GM12878 (cell line): ENCODE measurements around the gene DNAH3. TPM values are rescaled to one million over a fixed set of nuclear protein-coding genes. Genes with fewer than 3 reads are reported as not detected.

Experiments used
- ATAC-seq: fragments of 200-7000 bp; cut with Tn5 transposase; 3 replicates; pipeline ENCODE4 v1.9.1; 2020; ENCODE audit warnings: mild to moderate bottlenecking, moderate library complexity
- BruUV-seq: library from RNA; stranded (reverse); fragments of 400-500 nt; replicated peaks from 2 replicates; lab custom pipeline; 2021; lab: Mats Ljungman, UMichigan
- CTCF ChIA-PET: fragments of 300-600 bp; sonication (Branson Sonifier 250); formaldehyde crosslinking; extraction: SDS; loops from one replicate; lab custom pipeline; 2021; ENCODE audit warnings: inconsistent platforms; lab: Yijun Ruan, JAX
- POLR2A ChIA-PET: fragments of 350-600 bp; formaldehyde crosslinking; extraction: SDS; loops from one replicate; lab custom pipeline; 2021; ENCODE audit warnings: inconsistent platforms; lab: Charles Lee
- RAD21 ChIA-PET: fragments of 300-600 bp; sonication (Branson Sonifier 250); formaldehyde crosslinking; loops from one replicate; lab custom pipeline; 2023; ENCODE audit warnings: antibody characterized with exemption; ENCODE audit not compliant: unreplicated experiment; lab: Charles Lee
- SMC1A ChIA-PET: fragments of 300-600 bp; sonication (Branson Sonifier 250); formaldehyde crosslinking; loops from one replicate; lab custom pipeline; 2023; ENCODE audit not compliant: unreplicated experiment, uncharacterized antibody; lab: Charles Lee
- DNase-seq: peaks from one replicate; pipeline ENCODE4 v3.0.0-alpha.2; 2011; ENCODE audit warnings: low read depth, low spot score
- FAIRE-seq: peaks from 3 replicates; lab custom pipeline; 2011; peaks lifted over from hg19 to GRCh38; lab: Jason Lieb, UNC
- H2AFZ ChIP-seq: 2 replicates; pipeline ENCODE4 v1.6.0; 2011; ENCODE audit warnings: low read depth, low read length, control low read depth; ENCODE audit not compliant: control insufficient read depth
- H3K27ac ChIP-seq: 2 replicates; pipeline ENCODE4 v1.5.1; 2011; ENCODE audit warnings: control low read depth; ENCODE audit not compliant: control insufficient read depth, insufficient read depth
- H3K27me3 ChIP-seq, 2 experiments: replicated peaks in 1 of 2; 2 replicates each; pipeline versions ENCODE4 v1.6.0 to v1.6.1; 2011; ENCODE audit warnings: low read length in 1 of 2; ENCODE audit not compliant: control insufficient read depth in 2 of 2, insufficient read depth in 2 of 2
- H3K36me3 ChIP-seq, 2 experiments: 2 replicates each; pipeline ENCODE4 v1.5.1; 2011; ENCODE audit warnings: low read length in 1 of 2; ENCODE audit not compliant: control insufficient read depth in 2 of 2, insufficient read depth in 2 of 2
- H3K4me1 ChIP-seq: 2 replicates; pipeline ENCODE4 v1.6.1; 2011; ENCODE audit warnings: mild to moderate bottlenecking, low read length, moderate library complexity, mixed read lengths; ENCODE audit not compliant: control insufficient read depth, insufficient read depth
- H3K4me2 ChIP-seq: 2 replicates; pipeline ENCODE4 v1.6.0; 2011; ENCODE audit warnings: control low read depth; ENCODE audit not compliant: control insufficient read depth, insufficient read depth
- H3K4me3 ChIP-seq: fragments of 200-600 bp; sonication (generic); 2 replicates; pipeline ENCODE4 v1.5.1; 2016
- H3K79me2 ChIP-seq: 2 replicates; pipeline ENCODE4 v1.6.0; 2011; ENCODE audit warnings: low read length; ENCODE audit not compliant: control insufficient read depth, insufficient read depth
- H3K9ac ChIP-seq: 2 replicates; pipeline ENCODE4 v1.8.0; 2011; ENCODE audit warnings: low read length, control low read depth, mixed read lengths; ENCODE audit not compliant: control insufficient read depth, insufficient read depth
- H3K9me3 ChIP-seq: replicated peaks from 3 replicates; pipeline ENCODE4 v1.5.1; 2011; ENCODE audit warnings: mild to moderate bottlenecking, low read length; ENCODE audit not compliant: control insufficient read depth, insufficient read depth
- H4K20me1 ChIP-seq: 2 replicates; pipeline ENCODE4 v1.6.0; 2011; ENCODE audit not compliant: control insufficient read depth, insufficient read depth
- BCL11A ChIP-seq: IDR thresholded peaks from 2 replicates; pipeline ENCODE4 v1.6.1; 2011; ENCODE audit warnings: low read depth, low read length
- CBX3 ChIP-seq: fragments of 200-600 bp; sonication (generic); IDR thresholded peaks from 2 replicates; pipeline ENCODE4 v1.6.1; 2016; ENCODE audit warnings: low read depth, borderline replicate concordance
- CREM ChIP-seq: IDR thresholded peaks from 2 replicates; pipeline ENCODE4 v1.6.1; 2014; ENCODE audit warnings: antibody characterized with exemption, low read depth
- ELK1 ChIP-seq: IDR thresholded peaks from 2 replicates; pipeline ENCODE4 v1.6.1; 2012; ENCODE audit warnings: low read depth, low read length, improper control_type of control experiment
- FOXK2 ChIP-seq: fragments of 450-650 bp; IDR thresholded peaks from 2 replicates; pipeline ENCODE4 v1.6.1; 2017; ENCODE audit warnings: mild to moderate bottlenecking, moderate library complexity
- NKRF ChIP-seq: fragments of 450-650 bp; conservative IDR thresholded peaks from 2 replicates; pipeline ENCODE4 v1.6.1; 2017; ENCODE audit warnings: mild to moderate bottlenecking, moderate library complexity
- NR2C2 ChIP-seq: IDR thresholded peaks from 2 replicates; pipeline ENCODE4 v1.6.1; 2011; ENCODE audit warnings: borderline replicate concordance, low read depth; ENCODE audit not compliant: control insufficient read depth, insufficient read length
- PML ChIP-seq: IDR thresholded peaks from 2 replicates; pipeline ENCODE4 v1.6.1; 2012; ENCODE audit warnings: low read length, inconsistent platforms
- SMARCA5 ChIP-seq: fragments of 450-650 bp; IDR thresholded peaks from 2 replicates; pipeline ENCODE4 v1.6.1; 2017; ENCODE audit warnings: mild to moderate bottlenecking
- SMC3 ChIP-seq: IDR thresholded peaks from 2 replicates; pipeline ENCODE4 v1.6.1; 2011; ENCODE audit warnings: low read length, improper control_type of control experiment, borderline replicate concordance
- SP1 ChIP-seq: IDR thresholded peaks from one replicate; pipeline ENCODE4 v1.6.1; 2011; ENCODE audit warnings: low read depth, low read length
- ZBTB40 ChIP-seq: fragments of 450-650 bp; IDR thresholded peaks from 2 replicates; pipeline ENCODE4 v1.6.1; 2016; ENCODE audit warnings: mild to moderate bottlenecking, moderate library complexity, borderline replicate concordance
- ZNF207 ChIP-seq: fragments of 450-650 bp; IDR thresholded peaks from 2 replicates; pipeline ENCODE4 v1.6.1; 2014; ENCODE audit warnings: antibody characterized with exemption, mild to moderate bottlenecking, borderline replicate concordance
- ZNF217 ChIP-seq: fragments of 450-650 bp; IDR thresholded peaks from 2 replicates; pipeline ENCODE4 v1.6.1; 2017; ENCODE audit warnings: antibody characterized with exemption, mild to moderate bottlenecking
- WGBS: methylation state at CpG from one replicate; pipeline ENCODE4 v1.1.6; 2016; ENCODE audit warnings: low lambda C conversion rate; ENCODE audit not compliant: insufficient replicate concordance, insufficient coverage; ENCODE audit errors: missing lambda C conversion rate; 5-methylcytosine and 5-hydroxymethylcytosine counted together
- in situ Hi-C: fragments of 300-500 bp; cut with MboI; formaldehyde crosslinking; loops from 9 replicates; pipeline ENCODE4 v1.14.3; 2018; ENCODE audit warnings: mixed read lengths
- intact Hi-C: fragments of 100-400 bp; cut with micrococcal nuclease; formaldehyde crosslinking; loops from one replicate; pipeline ENCODE4 v1.14.2; 2022; ENCODE audit not compliant: unreplicated experiment
- polyA plus RNA-seq, 11 experiments: library from polyadenylated mRNA; depleted of rRNA in 4 of 11; unstranded in 6 of 11; stranded (reverse) in 5 of 11; fragments of >200 nt; fragmentation: Nextera tagmentation in 4 of 11; fragmentation: Illumina TruSeq in 1 of 11; extraction: Ambion mirVana in 4 of 11; extraction: Trizol in 1 of 11; gene quantifications; 1 replicate in 1 of 11; 2 replicates in 10 of 11; pipeline versions ENCODE4 v1.2.1 to v1.2.3, GENCODE V29; 2011 to 2016; ENCODE audit warnings: inconsistent platforms in 2 of 11, missing spikeins in 2 of 11, low read depth in 1 of 11
- total RNA-seq, 4 experiments: library from RNA; depleted of rRNA in 3 of 4; stranded (reverse); fragments of >200 nt in 3 of 4; fragmentation: Illumina TruSeq in 1 of 4; extraction: Trizol in 1 of 4; gene quantifications; 2 replicates each; pipeline versions ENCODE4 v1.2.1 to v1.2.3, GENCODE V29; 2013 to 2021

The DNAH3 gene
- total and polyA plus RNA-seq, 10 of the 15 experiments (the other 5 are each of a cell fraction or from before 2014, with no cell fraction given): under 0.01 to 0.04 (median 0.04) TPM; not detected in 5

GRCh38 chr16:20920799-20921198 lies 229.8 kb downstream of the DNAH3 start (continued):
- TF ChIP-seq ZBTB40 (no peak), FOXK2 (no peak), SMC3 (no peak), ELK1 (no peak), CBX3 (no peak)

GRCh38 chr16:20920091-20920490 lies 230.6 kb downstream of the DNAH3 start:
- FAIRE-seq: no peak
- H4K20me1 ChIP-seq: no peaks in the 10 kb centered on the region
- no peaks in the 10 kb centered on the region for H3K79me2 ChIP-seq
- ATAC-seq: no peak
- no peaks in the 10 kb centered on the region for H3K27me3 ChIP-seq
- H3K9me3 ChIP-seq: no peaks in the 10 kb centered on the region
- DNase-seq: no peak
- H3K4me3 ChIP-seq: no peak overlapping the region
- no peaks in the 10 kb centered on the region for H3K4me1 ChIP-seq
- CTCF ChIA-PET: interaction anchor here (0.7 to 0.9 kb wide), 2 partner anchors 17 to 115 kb away, joined by 3 read pairs; no protein-coding TSS in a partner anchor
- in situ Hi-C loops: no loop called here
- no peak overlapping the region for H3K4me2 ChIP-seq
- 97% methylated on average over 5 of the region's 5 CpGs for WGBS
- no TSS peak for BruUV-seq
- H3K9ac ChIP-seq: no peak overlapping the region
- RAD21 ChIA-PET: no interaction called here
- no peak overlapping the region for H3K27ac ChIP-seq
- peaks cover 0 to 2% of the 10 kb centered on the region in 2 experiments; a peak in 1 of 4 replicates for H3K36me3 ChIP-seq
- TF ChIP-seq ZNF217 (no peak), ZNF207 (no peak), CREM (no peak), NR2C2 (no peak), NKRF (no peak), BCL11A (no peak), PML (no peak), SP1 (no peak), SMARCA5 (no peak)
- SMC1A ChIA-PET: interaction anchor here (0.8 to 3.0 kb wide), 7 partner anchors 9 to 70 kb away, joined by 3 to 13 read pairs (median 4); partner anchors contain the start of gene LYRM1
- POLR2A ChIA-PET: interaction anchor here (1.0 kb wide), 1 partner anchor 9 kb away, joined by 4 read pairs; no protein-coding TSS in a partner anchor
- intact Hi-C loops: no loop called here
- H2AFZ ChIP-seq: no peak overlapping the region
